Spinal cord (tissue), 10 donors: Measurements from ENCODE around the gene BLVRA. TPM values are rescaled to one million over a fixed set of nuclear protein-coding genes. Genes with fewer than 3 reads are reported as not detected.

ENCODE experiments used
- DNase-seq, 6 donors: peaks; one replicate each; pipeline versions ENCODE4 v3.0.0 to v3.0.0-alpha.2; 2013 to 2015; ENCODE audit warnings: low spot score in 6 of 6, low read depth in 4 of 6
- H3K27ac ChIP-seq: one replicate; pipeline ENCODE4 v1.5.1; 2013; ENCODE audit warnings: low read depth, low read length, control low read depth
- H3K27me3 ChIP-seq: one replicate; pipeline ENCODE4 v1.6.1; 2013; ENCODE audit warnings: low read length; ENCODE audit not compliant: control insufficient read depth, insufficient read depth
- H3K36me3 ChIP-seq: one replicate; pipeline ENCODE4 v1.6.1; 2013; ENCODE audit warnings: low read length; ENCODE audit not compliant: control insufficient read depth, insufficient read depth
- H3K4me1 ChIP-seq: one replicate; pipeline ENCODE4 v1.6.1; 2013; ENCODE audit warnings: low read length; ENCODE audit not compliant: control insufficient read depth, insufficient read depth
- H3K4me3 ChIP-seq: one replicate; pipeline ENCODE4 v1.5.1; 2013; ENCODE audit warnings: low read depth, low read length, control low read depth
- H3K9me3 ChIP-seq: one replicate; pipeline ENCODE4 v1.6.1; 2013; ENCODE audit warnings: low read length; ENCODE audit not compliant: control insufficient read depth, insufficient read depth
- WGBS: methylation state at CpG from one replicate; pipeline ENCODE4 v1.1.5; 2013; ENCODE audit warnings: missing lambda C conversion rate; ENCODE audit not compliant: insufficient coverage; 5-methylcytosine and 5-hydroxymethylcytosine counted together
- polyA plus RNA-seq, 2 donors: library from polyadenylated mRNA; unstranded; fragments of 120-200 nt; gene quantifications; one replicate each; pipeline ENCODE4 v1.2.1, GENCODE V29; 2013; ENCODE audit not compliant: insufficient read length in 2 of 2
- total RNA-seq, 2 donors: library from RNA; depleted of rRNA in 1 of 2; stranded (reverse); fragments of 120-200 nt in 1 of 2; fragments of >200 nt in 1 of 2; gene quantifications; one replicate each; pipeline versions ENCODE4 v1.2.3 to v1.2.4, GENCODE V29; 2013 to 2014
- donor health status: healthy.

BLVRA gene
- total and polyA plus RNA-seq, 4 donors: 22.6 to 48.9 (median 42.9) TPM

DNA sequence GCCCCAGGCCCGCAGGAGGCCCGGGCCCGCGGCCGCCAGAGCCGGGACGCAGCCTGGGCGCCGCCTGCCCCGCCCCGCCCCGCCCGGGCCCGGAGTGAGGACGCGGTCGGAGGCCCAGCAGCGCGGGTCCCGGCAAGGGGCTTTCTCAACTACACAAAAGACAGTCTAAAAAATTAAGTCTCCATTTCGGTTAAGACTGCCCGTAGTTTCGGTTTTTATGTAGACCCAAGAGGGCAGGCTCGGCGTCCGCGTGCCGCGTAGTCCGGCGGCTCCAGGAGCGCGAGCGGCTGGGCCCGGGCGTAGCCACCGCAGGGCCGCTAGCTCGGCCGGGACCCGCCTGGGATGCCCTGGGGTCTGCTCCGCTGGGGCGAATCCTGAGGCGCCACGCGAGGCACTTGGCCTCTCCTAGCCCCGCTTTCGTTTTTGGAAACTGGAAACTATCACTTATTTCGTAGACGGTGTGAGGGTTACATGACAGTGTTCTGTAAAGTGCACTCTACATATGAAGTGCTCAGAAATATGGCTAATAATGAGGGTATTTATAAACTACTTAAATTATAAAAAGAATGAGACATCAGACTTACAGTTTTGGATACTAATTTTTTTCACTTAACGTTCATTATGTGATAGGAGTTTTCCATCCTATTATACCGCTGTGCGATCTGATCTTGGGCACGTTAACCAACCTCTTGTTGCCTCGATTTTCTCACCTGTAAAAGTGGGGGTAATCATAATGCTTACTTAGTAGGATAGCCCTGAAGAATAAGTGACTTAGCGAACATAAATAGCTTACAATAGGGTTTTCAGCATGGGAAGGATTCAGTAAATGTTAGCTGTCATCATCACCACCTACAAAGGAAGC is 573 bp downstream of the BLVRA start:
- peak overlapping the region; percentile 49 for H3K4me3 ChIP-seq

DNA sequence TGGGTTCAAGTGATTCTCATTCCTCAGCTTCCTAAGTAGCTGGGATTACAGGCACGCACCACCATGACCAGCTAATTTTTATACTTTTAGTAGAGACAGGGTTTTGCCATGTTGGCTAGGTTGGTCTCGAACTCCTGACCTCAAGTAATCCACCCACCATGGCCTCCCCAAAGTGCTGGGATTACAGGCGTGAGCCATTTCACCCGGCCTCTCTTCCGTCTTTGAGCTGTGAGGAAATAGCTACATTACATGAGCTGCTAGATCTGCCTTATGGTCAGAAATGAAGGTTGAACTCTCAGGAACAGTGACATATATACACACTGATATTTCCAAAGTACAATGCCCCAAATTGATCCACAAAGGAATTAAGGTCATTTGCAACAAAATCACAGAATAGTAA is 2.4 kb downstream of the BLVRA start:
- 100% methylated on average over 1 of the region's 5 CpGs for WGBS
- Histone ChIP-seq H3K27me3 (no peaks in the 10 kb centered on the region), H3K36me3 (no peaks in the 10 kb centered on the region), H3K27ac (no peak overlapping the region), H3K9me3 (no peaks in the 10 kb centered on the region), H3K4me3 (no peak overlapping the region), H3K4me1 (peaks cover 6% of the 10 kb centered on the region)
- DNase-seq: no peak

More for the DNA sequence above, 573 bp downstream of the BLVRA start:
- H3K27ac ChIP-seq: peak overlapping the region; percentile 15
- H3K9me3 ChIP-seq: no peaks in the 10 kb centered on the region
- WGBS: under 1% methylated on average over 39 of the region's 56 CpGs
- no peaks in the 10 kb centered on the region for H3K36me3 ChIP-seq
- no peaks in the 10 kb centered on the region for H3K27me3 ChIP-seq
- H3K4me1 ChIP-seq: peaks cover 6% of the 10 kb centered on the region
- DNase-seq: peak in 5 of 6 donors; percentile 35 to 75 (median 49)

DNA sequence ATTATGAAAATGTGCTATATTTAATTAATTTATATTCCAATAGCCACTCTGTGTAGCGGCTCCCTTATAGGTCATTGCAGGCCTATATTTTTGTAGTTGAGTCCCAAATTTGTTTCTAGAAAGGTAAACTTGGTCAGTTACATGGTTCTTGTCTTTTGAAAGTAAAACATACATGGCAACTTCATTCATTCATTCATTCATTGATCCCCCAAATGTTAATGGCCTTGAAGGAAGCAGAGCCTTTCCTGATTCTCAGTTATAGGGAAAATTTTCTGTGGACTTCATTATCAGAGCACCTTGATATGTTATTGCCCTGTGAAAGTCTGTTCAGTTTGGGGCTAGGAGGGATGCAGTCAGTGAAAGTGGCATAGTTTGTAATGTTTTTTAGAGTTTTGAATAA is 2.9 kb downstream of the BLVRA start:
- DNase-seq: no peak
- no peak overlapping the region for H3K27ac ChIP-seq
- WGBS: no CpG with 5 or more reads among the region's 1 CpG
- no peak overlapping the region for H3K4me3 ChIP-seq
- H3K4me1 ChIP-seq: peaks cover 6% of the 10 kb centered on the region
- no peaks in the 10 kb centered on the region for H3K9me3 ChIP-seq
- H3K36me3 ChIP-seq: no peaks in the 10 kb centered on the region
- no peaks in the 10 kb centered on the region for H3K27me3 ChIP-seq

DNA sequence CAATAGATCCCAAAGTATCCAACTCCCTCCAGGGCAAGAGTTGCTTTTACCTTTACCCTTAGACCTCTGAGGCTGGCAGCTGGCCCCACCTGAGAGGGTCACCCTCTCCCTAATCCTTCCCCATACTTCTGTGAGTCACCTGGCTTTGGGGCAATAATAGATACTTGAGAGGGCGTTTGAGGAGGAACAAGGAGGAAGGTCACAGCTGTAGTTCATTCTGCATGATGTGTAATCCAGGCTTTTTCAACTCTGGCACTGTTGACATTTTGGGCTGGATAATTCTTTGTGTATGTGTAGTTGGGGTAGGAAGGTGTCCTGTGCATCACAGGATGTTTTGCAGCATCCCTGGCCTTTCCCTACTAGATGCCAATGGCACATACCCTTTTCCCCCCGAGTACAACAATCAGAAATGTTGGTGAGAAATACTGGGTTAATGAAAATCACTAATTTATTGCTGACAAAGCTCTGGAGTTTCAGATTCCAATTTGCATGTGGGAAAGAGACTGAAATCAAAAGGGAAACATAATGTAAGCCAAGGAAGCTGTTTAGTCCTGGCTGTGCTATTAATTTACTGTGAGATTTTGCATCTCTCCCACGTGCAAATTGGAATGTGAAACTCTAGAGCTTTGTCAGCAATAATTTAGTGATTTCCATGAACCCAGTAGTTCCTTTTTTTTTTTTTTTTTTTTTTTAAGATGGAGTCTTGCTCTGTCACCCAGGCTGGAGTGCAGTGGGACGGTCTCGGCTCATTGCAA is 3.6 kb downstream of the BLVRA start:
- Histone ChIP-seq H3K9me3 (no peaks in the 10 kb centered on the region), H3K4me3 (no peak overlapping the region), H3K36me3 (no peaks in the 10 kb centered on the region), H3K27ac (no peak overlapping the region), H3K4me1 (peaks cover 6% of the 10 kb centered on the region), H3K27me3 (no peaks in the 10 kb centered on the region)
- 60% methylated on average over 1 of the region's 5 CpGs for WGBS
- DNase-seq: no peak

DNA sequence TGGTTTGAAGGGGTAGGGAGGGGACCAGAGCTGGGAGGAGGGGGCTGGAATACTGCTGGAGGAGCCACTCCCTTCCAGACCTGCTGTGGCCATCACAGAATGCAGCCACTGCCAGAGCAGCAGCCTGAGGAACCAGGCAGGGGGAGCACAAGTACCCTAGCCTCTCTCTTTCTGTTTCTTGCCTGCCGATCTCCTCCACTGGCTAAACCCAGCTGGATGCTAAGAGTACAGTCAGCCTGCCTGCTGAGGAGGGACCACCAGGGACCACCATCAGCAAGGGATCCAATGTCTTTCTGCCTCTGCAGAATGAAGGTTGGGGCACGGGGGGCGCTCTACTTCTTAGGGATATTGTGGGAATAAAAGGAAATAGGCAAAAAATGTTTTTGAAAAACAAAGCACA is 4.7 kb downstream of the BLVRA start:
- no peaks in the 10 kb centered on the region for H3K27me3 ChIP-seq
- no peak overlapping the region for H3K4me3 ChIP-seq
- no peaks in the 10 kb centered on the region for H3K9me3 ChIP-seq
- H3K27ac ChIP-seq: no peak overlapping the region
- 47% methylated on average over 3 of the region's 3 CpGs for WGBS
- no peak for DNase-seq
- peaks cover 2% of the 10 kb centered on the region for H3K4me1 ChIP-seq
- H3K36me3 ChIP-seq: no peaks in the 10 kb centered on the region

DNA sequence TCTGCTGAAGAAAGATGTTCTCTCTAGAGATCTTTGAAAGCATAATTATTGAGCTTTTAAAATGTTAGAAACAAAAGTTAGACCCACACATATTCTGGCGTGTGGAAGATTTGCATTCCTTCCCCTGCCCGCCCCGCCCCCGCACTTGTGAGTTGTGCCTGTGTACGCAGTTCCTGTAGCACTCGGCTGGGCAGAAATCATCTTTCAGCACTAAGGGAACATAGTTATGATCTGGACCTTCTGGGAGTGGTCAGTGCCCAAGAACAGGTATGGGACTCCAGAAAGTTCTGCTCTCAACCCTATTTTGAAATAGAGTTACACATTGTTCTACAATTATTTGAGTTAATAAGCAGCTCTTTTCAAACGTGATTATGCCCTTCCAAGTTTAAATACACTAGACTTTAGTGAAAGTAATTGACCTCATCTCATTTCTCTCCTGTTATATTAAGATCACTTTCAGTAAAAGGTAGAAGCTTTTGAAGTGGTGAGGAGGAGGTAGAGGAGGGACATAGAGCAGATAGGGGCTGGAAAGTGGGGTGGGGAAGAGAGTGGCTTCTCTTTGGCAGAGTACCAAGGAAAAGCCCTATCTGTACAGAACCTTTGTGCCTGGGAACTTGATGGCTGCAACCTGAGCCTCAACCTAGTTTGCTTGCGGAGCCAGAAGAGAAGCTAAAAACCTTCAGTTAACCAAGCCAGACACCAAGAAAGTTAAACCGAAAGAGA is 5.7 kb downstream of the BLVRA start:
- Histone ChIP-seq H3K4me1 (no peaks in the 10 kb centered on the region), H3K4me3 (no peak overlapping the region), H3K9me3 (no peaks in the 10 kb centered on the region), H3K27ac (no peak overlapping the region), H3K36me3 (no peaks in the 10 kb centered on the region), H3K27me3 (no peaks in the 10 kb centered on the region)
- 77% methylated on average over 4 of the region's 9 CpGs for WGBS
- DNase-seq: no peak

DNA sequence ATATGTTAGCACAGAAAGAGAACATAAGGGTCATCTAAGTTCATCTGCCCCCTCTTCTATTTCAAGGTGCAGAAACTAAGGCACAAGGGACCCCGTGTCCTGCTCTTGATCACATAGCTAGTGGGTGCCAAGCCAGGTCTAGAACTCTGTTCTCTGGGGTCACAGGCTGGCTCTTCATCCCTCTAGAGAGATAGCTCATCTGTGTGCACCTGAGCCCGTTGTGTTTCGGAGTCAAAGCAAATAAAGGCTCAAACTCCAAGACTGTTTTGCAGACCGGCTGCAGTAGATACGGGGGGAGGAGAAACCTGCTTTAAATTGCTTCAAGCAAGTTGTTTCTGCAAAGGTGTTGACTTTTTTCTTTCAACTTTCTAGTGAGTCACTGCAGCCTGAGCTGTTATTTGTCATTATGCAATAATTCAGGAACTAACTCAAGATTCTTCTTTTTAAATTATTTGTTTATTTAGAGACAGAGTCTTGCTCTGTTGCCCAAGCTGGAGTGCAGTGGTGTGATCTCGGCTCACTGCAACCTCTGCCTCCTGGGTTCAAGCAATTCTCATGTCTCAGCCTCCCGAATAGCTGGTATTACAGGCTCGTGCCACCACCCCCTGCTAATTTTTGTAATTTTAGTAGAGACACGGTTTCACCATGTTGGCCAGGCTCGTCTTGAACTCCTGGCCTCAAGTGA is 6.5 kb downstream of the BLVRA start:
- DNase-seq: no peak
- H3K4me3 ChIP-seq: no peak overlapping the region
- no peaks in the 10 kb centered on the region for H3K36me3 ChIP-seq
- H3K4me1 ChIP-seq: no peaks in the 10 kb centered on the region
- H3K27ac ChIP-seq: no peak overlapping the region
- 94% methylated on average over 4 of the region's 10 CpGs for WGBS
- H3K27me3 ChIP-seq: no peaks in the 10 kb centered on the region
- H3K9me3 ChIP-seq: no peaks in the 10 kb centered on the region

DNA sequence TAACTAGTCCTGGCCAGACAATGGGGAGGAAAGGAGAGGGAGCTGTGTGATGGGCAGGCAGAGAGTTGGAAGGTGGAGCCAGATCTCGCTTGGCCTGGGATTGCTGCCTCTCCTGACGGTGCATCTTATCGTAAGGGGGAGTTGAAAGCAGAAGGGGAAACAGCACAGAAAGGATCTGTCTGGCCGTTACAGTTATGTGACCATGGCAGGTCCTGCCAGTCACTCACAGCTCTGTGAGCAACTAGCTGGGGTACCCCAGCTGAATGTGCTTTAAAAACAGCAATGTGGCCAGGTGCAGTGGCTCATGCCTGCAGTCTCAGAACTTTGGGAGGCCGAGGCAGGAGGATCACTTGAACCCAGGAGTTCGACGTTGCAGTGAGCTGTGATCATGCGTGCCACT is 8.1 kb downstream of the BLVRA start:
- 63% methylated on average over 6 of the region's 8 CpGs for WGBS
- Histone ChIP-seq H3K4me3 (no peak overlapping the region), H3K4me1 (no peaks in the 10 kb centered on the region), H3K9me3 (no peaks in the 10 kb centered on the region), H3K27me3 (no peaks in the 10 kb centered on the region), H3K36me3 (peaks cover 2% of the 10 kb centered on the region), H3K27ac (no peak overlapping the region)
- no peak for DNase-seq

DNA sequence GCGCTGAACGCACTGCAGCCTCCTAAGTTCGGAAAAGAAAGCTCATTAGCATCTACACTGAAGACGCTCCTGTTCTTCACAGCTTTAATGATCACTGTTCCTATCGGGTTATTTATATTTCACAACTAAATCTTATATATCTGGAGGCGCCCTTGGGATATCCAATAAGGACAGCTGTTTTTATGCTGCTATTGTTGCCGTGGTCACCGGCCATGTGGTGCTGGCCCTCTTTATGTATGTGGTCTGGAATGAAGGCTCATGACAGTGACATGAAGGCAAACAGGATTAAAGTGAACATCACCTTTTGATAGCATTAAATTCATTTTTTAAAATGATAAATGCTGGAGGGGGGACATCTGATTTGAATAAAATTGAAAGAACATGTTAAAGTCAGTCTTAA is 8.8 kb downstream of the BLVRA start:
- WGBS: 86% methylated on average over 4 of the region's 8 CpGs

More for the DNA sequence above, 8.8 kb downstream of the BLVRA start:
- Histone ChIP-seq H3K4me3 (no peak overlapping the region), H3K4me1 (no peaks in the 10 kb centered on the region), H3K9me3 (no peaks in the 10 kb centered on the region), H3K27ac (no peak overlapping the region), H3K36me3 (peaks cover 9% of the 10 kb centered on the region), H3K27me3 (no peaks in the 10 kb centered on the region)
- DNase-seq: no peak
